Prostate gland (tissue), 2 donors: ENCODE measurements around the gene RASAL2. TPM values are rescaled to one million over a fixed set of nuclear protein-coding genes. Genes with fewer than 3 reads are reported as not detected.

Source experiments
- DNase-seq: peaks from one replicate; pipeline ENCODE4 v3.0.0-alpha.2; 2019; ENCODE audit warnings: low spot score
- H3K27ac ChIP-seq, 2 donors: fragments of 200-600 bp; sonication (generic); 2 replicates each; pipeline ENCODE4 v1.5.1; 2017 to 2019
- H3K27me3 ChIP-seq: fragments of 200-600 bp; sonication (generic); replicated peaks from 2 replicates; pipeline ENCODE4 v1.5.1; 2019; ENCODE audit not compliant: insufficient read depth
- H3K36me3 ChIP-seq, 2 donors: fragments of 200-600 bp; sonication (generic); 1 replicate in 1 of 2; 2 replicates in 1 of 2; pipeline versions ENCODE4 v1.5.1 to v1.8.1; 2017 to 2019
- H3K4me1 ChIP-seq: fragments of 200-600 bp; sonication (generic); replicated peaks from 2 replicates; pipeline ENCODE4 v1.5.1; 2019
- H3K4me3 ChIP-seq, 2 donors: fragments of 200-600 bp; sonication (generic); 2 replicates each; pipeline ENCODE4 v1.5.1; 2017 to 2019
- H3K9me3 ChIP-seq: fragments of 200-600 bp; sonication (generic); 2 replicates; pipeline ENCODE4 v1.5.1; 2017
- CTCF ChIP-seq, 4 experiments: fragments of 200-600 bp in 2 of 4; fragments of 450-650 bp in 2 of 4; sonication (generic) in 2 of 4; IDR thresholded peaks; 1 replicate in 3 of 4; 2 replicates in 1 of 4; pipeline ENCODE4 v1.5.1; 2016 to 2019; ENCODE audit warnings: antibody characterized with exemption in 4 of 4, mild to moderate bottlenecking in 2 of 4, moderate library complexity in 2 of 4
- POLR2A ChIP-seq: fragments of 450-650 bp; IDR thresholded peaks from one replicate; pipeline ENCODE4 v1.6.1; 2016; ENCODE audit warnings: antibody characterized with exemption, mild to moderate bottlenecking
- POLR2AphosphoS5 ChIP-seq: sonication (generic); formaldehyde crosslinking; IDR thresholded peaks from one replicate; pipeline ENCODE4 v1.6.1; 2017; ENCODE audit warnings: antibody characterized with exemption
- WGBS: methylation state at CpG from one replicate; pipeline ENCODE4 v1.1.5; 2018; 5-methylcytosine and 5-hydroxymethylcytosine counted together
- intact Hi-C: fragments of 100-400 bp; cut with DNase I; formaldehyde crosslinking; loops from one replicate; pipeline ENCODE4 v1.14.2; 2022
- total RNA-seq, 2 donors: library from RNA; depleted of rRNA; stranded (reverse); fragments of >200 nt; gene quantifications; one replicate each; pipeline ENCODE4 v1.1.0, GENCODE V29; 2016

The RASAL2 gene
- total RNA-seq, 2 donors from 2014 or later = 9.2 to 36.9 TPM

- intact Hi-C loops = no loop called here
- DNase-seq = no peak
- Histone ChIP-seq H3K27me3 (no peaks in the 10 kb centered on the region), H3K9me3 (no peaks in the 10 kb centered on the region), H3K4me1 (no peaks in the 10 kb centered on the region), H3K4me3 (no peak overlapping the region), H3K27ac (no peak overlapping the region), H3K36me3 (no peaks in the 10 kb centered on the region)
- TF ChIP-seq POLR2AphosphoS5 (no peak), CTCF (IDR thresholded peaks at IDR 0.05) (no peak), POLR2A (no peak)
- 92% methylated on average over 10 of the region's 10 CpGs for WGBS
Observed at GRCh38 chr1:178393370-178393769, 299.5 kb downstream of the RASAL2 start.

DNA sequence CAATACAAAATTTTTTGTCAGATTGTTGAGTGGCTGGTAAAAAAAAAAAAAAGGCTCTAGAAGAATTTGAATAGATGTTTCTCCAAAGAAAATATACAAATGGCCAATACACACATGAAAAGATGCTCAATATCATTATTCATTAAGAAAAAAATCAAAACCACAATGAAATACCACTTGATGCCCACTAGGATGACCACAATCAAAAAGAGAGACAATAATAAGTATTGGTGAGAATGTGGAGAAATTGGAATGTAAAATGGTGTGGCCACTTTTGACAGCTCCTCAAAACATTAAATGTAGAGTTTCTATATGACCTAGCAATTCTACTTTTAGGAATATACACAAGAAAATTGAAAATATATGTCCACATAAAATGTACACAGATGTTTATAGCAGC is 302.9 kb downstream of the RASAL2 start:
- TF ChIP-seq POLR2AphosphoS5 (no peak), POLR2A (no peak), CTCF (IDR thresholded peaks at IDR 0.05) (no peak)

DNA sequence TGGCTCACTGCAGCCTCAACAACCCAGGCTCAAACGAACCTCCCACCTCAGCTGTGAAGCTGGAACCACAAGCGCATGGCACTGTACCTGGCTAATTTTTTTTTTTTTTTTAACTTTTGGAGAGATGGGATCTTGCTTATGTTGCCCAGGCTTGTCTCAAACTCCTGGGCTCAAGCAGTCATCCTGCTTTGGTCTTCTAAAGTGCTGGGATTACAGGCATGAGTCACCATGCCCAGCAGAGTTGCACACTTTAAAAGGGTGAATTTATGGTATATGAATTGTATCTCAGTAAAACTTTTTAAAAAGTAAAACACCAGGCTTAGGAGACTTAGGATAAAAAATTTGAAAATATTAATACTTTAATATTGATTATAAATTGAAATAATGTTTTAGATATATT is 303.8 kb downstream of the RASAL2 start:
- no peak overlapping the region for H3K4me3 ChIP-seq
- no peak overlapping the region for H3K27ac ChIP-seq
- no peak for TF ChIP-seq POLR2AphosphoS5
- TF ChIP-seq CTCF (IDR thresholded peaks at IDR 0.05) = no peak
- TF ChIP-seq POLR2A = no peak
- DNase-seq = no peak
- intact Hi-C loops = no loop called here
- WGBS = 39% methylated on average over 2 of the region's 2 CpGs
- H3K4me1 ChIP-seq = no peaks in the 10 kb centered on the region
- no peaks in the 10 kb centered on the region for H3K36me3 ChIP-seq
- H3K27me3 ChIP-seq = no peaks in the 10 kb centered on the region
- H3K9me3 ChIP-seq = no peaks in the 10 kb centered on the region

More for the DNA sequence above, 302.9 kb downstream of the RASAL2 start:
- no peak for DNase-seq
- intact Hi-C loops = no loop called here
- Histone ChIP-seq H3K9me3 (no peaks in the 10 kb centered on the region), H3K4me3 (no peak overlapping the region), H3K36me3 (no peaks in the 10 kb centered on the region), H3K4me1 (no peaks in the 10 kb centered on the region), H3K27ac (no peak overlapping the region), H3K27me3 (no peaks in the 10 kb centered on the region)

DNA sequence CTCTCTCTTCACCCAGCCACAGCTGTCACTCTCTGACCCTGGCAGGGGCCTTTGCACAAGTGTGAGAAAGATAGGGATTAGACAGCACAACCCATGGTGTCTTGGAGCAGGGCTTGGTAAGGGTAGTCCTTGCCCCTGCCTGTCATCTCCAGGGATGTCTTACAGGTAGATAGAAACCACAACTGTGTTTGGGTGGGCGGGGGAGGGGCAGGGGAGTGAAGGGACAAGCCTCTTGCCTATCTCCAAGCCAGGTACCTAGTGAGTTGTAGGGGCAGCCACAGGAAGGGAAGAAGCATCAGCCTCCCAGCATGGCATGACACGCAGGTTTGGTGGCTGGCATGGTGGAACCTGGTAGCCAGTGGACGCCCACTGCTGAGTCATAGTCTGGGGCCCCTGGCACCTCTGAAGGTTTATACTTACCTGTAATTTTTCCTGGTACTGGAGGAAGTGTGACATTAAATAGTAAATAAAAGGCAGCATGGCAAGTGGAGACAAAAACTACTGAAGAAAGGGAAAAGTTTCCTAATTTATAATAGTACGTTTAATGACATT is 305.3 kb downstream of the RASAL2 start:
- Histone ChIP-seq H3K27me3 (no peaks in the 10 kb centered on the region), H3K36me3 (no peaks in the 10 kb centered on the region), H3K9me3 (no peaks in the 10 kb centered on the region), H3K4me1 (no peaks in the 10 kb centered on the region), H3K4me3 (no peak overlapping the region), H3K27ac (no peak overlapping the region)
- TF ChIP-seq CTCF (IDR thresholded peaks at IDR 0.05) (no peak), POLR2AphosphoS5 (no peak), POLR2A (no peak)
- WGBS = 88% methylated on average over 4 of the region's 4 CpGs
- no peak for DNase-seq
- intact Hi-C loops = no loop called here

DNA sequence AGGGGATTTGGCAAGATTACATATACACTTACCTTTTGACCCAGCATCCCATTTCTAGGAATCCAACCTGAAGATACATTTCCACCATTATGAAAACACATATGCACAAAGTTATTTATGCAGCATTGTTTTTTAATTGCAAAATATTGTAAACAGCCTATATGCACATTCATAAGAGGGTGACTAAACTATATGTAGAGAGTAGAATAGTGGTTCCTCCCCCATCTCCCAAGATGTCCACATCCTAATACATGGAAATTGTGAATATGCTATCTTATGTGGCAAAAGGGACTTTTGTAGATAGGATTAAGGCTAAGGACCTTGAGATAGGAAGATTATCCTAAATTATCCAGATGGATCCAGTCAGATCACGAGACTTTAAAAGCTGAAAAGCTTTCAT is 311.2 kb downstream of the RASAL2 start:
- Histone ChIP-seq H3K4me3 (no peak overlapping the region), H3K4me1 (no peaks in the 10 kb centered on the region), H3K9me3 (no peaks in the 10 kb centered on the region), H3K27me3 (no peaks in the 10 kb centered on the region), H3K27ac (no peak overlapping the region), H3K36me3 (no peaks in the 10 kb centered on the region)
- 92% methylated on average over 1 of the region's 1 CpG for WGBS
- intact Hi-C loops = no loop called here
- no peak for DNase-seq
- TF ChIP-seq CTCF (IDR thresholded peaks at IDR 0.05) = no peak
- no peak for TF ChIP-seq POLR2A
- no peak for TF ChIP-seq POLR2AphosphoS5
